DOHH2 (cell line): ENCODE results near the gene CEACAM19.

Experiments used
- EZH2phosphoT487 ChIP-seq: fragments of 200-600 bp; sonication (generic); IDR thresholded peaks from 2 replicates; pipeline ENCODE4 v1.6.1; 2017; ENCODE audit warnings: borderline replicate concordance, mild to moderate bottlenecking, antibody characterized with exemption, low read length, moderate library complexity, mixed read lengths
- TF ChIP-seq, protein P1 (sequence below): fragments of 200-600 bp; sonication (generic); IDR thresholded peaks from one replicate; pipeline ENCODE4 v1.5.1; 2014; ENCODE audit warnings: antibody characterized with exemption, mild to moderate bottlenecking, low read depth, low read length; ENCODE audit not compliant: poor library complexity, severe bottlenecking

DNA sequence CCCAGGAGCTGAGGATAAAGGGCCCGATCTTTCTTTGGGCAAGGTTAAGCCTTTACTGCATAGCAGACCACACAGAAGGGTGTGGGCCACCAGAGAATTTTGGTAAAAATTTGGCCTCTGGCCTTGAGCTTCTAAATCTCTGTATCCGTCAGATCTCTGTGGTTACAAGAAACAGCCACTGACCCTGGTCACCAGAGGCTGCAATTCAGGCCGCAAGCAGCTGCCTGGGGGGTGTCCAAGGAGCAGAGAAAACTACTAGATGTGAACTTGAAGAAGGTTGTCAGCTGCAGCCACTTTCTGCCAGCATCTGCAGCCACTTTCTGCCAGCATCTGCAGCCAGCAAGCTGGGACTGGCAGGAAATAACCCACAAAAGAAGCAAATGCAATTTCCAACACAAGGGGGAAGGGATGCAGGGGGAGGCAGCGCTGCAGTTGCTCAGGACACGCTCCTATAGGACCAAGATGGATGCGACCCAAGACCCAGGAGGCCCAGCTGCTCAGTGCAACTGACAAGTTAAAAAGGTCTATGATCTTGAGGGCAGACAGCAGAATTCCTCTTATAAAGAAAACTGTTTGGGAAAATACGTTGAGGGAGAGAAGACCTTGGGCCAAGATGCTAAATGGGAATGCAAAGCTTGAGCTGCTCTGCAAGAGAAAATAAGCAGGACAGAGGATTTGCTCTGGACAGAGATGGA is 8.4 kb upstream of the CEACAM19 start:
- TF ChIP-seq, protein P1, sequence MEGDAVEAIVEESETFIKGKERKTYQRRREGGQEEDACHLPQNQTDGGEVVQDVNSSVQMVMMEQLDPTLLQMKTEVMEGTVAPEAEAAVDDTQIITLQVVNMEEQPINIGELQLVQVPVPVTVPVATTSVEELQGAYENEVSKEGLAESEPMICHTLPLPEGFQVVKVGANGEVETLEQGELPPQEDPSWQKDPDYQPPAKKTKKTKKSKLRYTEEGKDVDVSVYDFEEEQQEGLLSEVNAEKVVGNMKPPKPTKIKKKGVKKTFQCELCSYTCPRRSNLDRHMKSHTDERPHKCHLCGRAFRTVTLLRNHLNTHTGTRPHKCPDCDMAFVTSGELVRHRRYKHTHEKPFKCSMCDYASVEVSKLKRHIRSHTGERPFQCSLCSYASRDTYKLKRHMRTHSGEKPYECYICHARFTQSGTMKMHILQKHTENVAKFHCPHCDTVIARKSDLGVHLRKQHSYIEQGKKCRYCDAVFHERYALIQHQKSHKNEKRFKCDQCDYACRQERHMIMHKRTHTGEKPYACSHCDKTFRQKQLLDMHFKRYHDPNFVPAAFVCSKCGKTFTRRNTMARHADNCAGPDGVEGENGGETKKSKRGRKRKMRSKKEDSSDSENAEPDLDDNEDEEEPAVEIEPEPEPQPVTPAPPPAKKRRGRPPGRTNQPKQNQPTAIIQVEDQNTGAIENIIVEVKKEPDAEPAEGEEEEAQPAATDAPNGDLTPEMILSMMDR, result no peak
- no peak for TF ChIP-seq EZH2phosphoT487
